HEK293 (cell line): ENCODE data around the gene FOXRED1.

ENCODE experiments used
- ATF2 ChIP-seq: fragments of 450-650 bp; formaldehyde crosslinking; IDR thresholded peaks from 2 replicates; pipeline ENCODE4 v1.5.1; 2016; ENCODE audit warnings: missing biosample characterization, missing genetic modification characterization, low read depth
- CTCF ChIP-seq: fragments of 450-650 bp; formaldehyde crosslinking; IDR thresholded peaks from 2 replicates; pipeline ENCODE4 v1.5.1; 2016; ENCODE audit warnings: missing biosample characterization, missing genetic modification characterization
- HOXA7 ChIP-seq: sonication (generic); formaldehyde crosslinking; IDR thresholded peaks from 2 replicates; pipeline ENCODE4 v1.8.1; 2022; ENCODE audit warnings: missing genetic modification reagents, borderline replicate concordance
- PRDM10 ChIP-seq: fragments of 450-650 bp; formaldehyde crosslinking; IDR thresholded peaks from 2 replicates; pipeline ENCODE4 v1.5.1; 2016; ENCODE audit warnings: missing biosample characterization, missing genetic modification characterization
- ZBTB11 ChIP-seq: fragments of 450-650 bp; formaldehyde crosslinking; conservative IDR thresholded peaks from 2 replicates; pipeline ENCODE4 v1.5.1; 2016; ENCODE audit warnings: low read depth, missing biosample characterization, missing genetic modification characterization
- ZFP37 ChIP-seq: fragments of 450-650 bp; formaldehyde crosslinking; IDR thresholded peaks from 2 replicates; pipeline ENCODE4 v1.5.1; 2016; ENCODE audit warnings: missing biosample characterization, missing genetic modification characterization
- ZNF138 ChIP-seq: fragments of 450-650 bp; formaldehyde crosslinking; IDR thresholded peaks from 2 replicates; pipeline ENCODE4 v1.5.1; 2016; ENCODE audit warnings: missing biosample characterization, missing genetic modification characterization, borderline replicate concordance
- ZNF174 ChIP-seq: fragments of 450-650 bp; formaldehyde crosslinking; IDR thresholded peaks from 2 replicates; pipeline ENCODE4 v1.5.0; 2017; ENCODE audit warnings: missing biosample characterization, mild to moderate bottlenecking, missing genetic modification characterization
- ZNF239 ChIP-seq: fragments of 450-650 bp; formaldehyde crosslinking; IDR thresholded peaks from 2 replicates; pipeline ENCODE4 v1.5.1; 2016; ENCODE audit warnings: missing biosample characterization, missing genetic modification characterization
- ZNF571 ChIP-seq: fragments of 450-650 bp; formaldehyde crosslinking; IDR thresholded peaks from 2 replicates; pipeline ENCODE4 v1.5.0; 2017; ENCODE audit warnings: missing biosample characterization, missing genetic modification characterization
- ZNF624 ChIP-seq: fragments of 450-650 bp; formaldehyde crosslinking; IDR thresholded peaks from 2 replicates; pipeline ENCODE4 v1.5.1; 2017; ENCODE audit warnings: missing biosample characterization, missing genetic modification characterization
- ZSCAN5A ChIP-seq: fragments of 450-650 bp; formaldehyde crosslinking; IDR thresholded peaks from 2 replicates; pipeline ENCODE4 v1.5.1; 2016; ENCODE audit warnings: missing biosample characterization, missing genetic modification characterization

- no peak for TF ChIP-seq CTCF (tag by site-specific recombination)
- TF ChIP-seq PRDM10 (tag by site-specific recombination): peak; percentile 97
- peak; percentile 78; the same call in 1 of the 2 replicates for TF ChIP-seq ZFP37 (tag by site-specific recombination)
- no peak for TF ChIP-seq ZNF174
- TF ChIP-seq ZNF624 (tag by site-specific recombination): no peak
- TF ChIP-seq ZNF571 (tag by site-specific recombination): no peak
- no peak for TF ChIP-seq ZNF138 (tag by site-specific recombination)
- 0 out of 2 replicates have a peak, but pooled peaks have one; percentile 58 for TF ChIP-seq ZNF239
- no peak for TF ChIP-seq ZSCAN5A (tag by site-specific recombination)
- no peak for TF ChIP-seq ATF2
- TF ChIP-seq ZBTB11: no peak; the same call in 1 of the 2 replicates
- no peak for TF ChIP-seq HOXA7 (CRISPR knock-in tag)
These were observed 34.9 kb downstream of the FOXRED1 start, which contains the start of gene DCPS for GRCh38 chr11:126303623-126304456.
